ENCODE measurements around the gene MYT1. TPM values are rescaled to one million over a fixed set of nuclear protein-coding genes. Genes with fewer than 3 reads are reported as not detected.
"Not testable (repeated sequence)": the region's sequence is repeated elsewhere in the genome, so short reads cannot be mapped to it uniquely, and the experiment has no call there.

MYT1 gene
- total RNA-seq, 4 donors from 2014 or later: not detected

DNA sequence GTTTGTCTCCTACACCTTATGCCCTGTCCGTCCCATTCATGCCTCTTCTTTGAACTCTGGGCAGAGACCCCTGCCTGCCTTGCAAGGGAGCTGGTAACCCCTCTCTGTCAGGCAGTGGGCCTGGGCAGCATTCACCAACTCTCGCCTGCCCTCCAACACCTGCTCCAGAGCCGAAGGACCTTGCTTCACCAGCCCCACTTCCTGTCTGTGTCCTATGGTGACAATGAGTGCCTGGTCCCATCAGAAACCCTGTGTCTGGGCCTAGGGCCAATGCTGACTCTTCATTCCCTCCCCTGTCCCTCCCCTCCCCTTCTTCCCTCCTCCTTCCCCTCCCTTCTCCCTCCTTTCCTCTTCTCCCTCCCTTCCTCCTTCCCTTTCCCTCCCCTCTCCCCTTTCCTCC is 68.5 kb downstream of the MYT1 start:
- WGBS, 2 donors: 74 to 81% methylated on average over 3 of the region's 3 CpGs
- DNase-seq (ENCODE audit: low spot score in 2 of 2): no peak
- TF ChIP-seq EP300 (IDR thresholded peaks at IDR 0.05) (no peak), POLR2A (IDR thresholded peaks at IDR 0.05) (no peak)
- TF ChIP-seq, protein P1, sequence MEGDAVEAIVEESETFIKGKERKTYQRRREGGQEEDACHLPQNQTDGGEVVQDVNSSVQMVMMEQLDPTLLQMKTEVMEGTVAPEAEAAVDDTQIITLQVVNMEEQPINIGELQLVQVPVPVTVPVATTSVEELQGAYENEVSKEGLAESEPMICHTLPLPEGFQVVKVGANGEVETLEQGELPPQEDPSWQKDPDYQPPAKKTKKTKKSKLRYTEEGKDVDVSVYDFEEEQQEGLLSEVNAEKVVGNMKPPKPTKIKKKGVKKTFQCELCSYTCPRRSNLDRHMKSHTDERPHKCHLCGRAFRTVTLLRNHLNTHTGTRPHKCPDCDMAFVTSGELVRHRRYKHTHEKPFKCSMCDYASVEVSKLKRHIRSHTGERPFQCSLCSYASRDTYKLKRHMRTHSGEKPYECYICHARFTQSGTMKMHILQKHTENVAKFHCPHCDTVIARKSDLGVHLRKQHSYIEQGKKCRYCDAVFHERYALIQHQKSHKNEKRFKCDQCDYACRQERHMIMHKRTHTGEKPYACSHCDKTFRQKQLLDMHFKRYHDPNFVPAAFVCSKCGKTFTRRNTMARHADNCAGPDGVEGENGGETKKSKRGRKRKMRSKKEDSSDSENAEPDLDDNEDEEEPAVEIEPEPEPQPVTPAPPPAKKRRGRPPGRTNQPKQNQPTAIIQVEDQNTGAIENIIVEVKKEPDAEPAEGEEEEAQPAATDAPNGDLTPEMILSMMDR (IDR thresholded peaks at IDR 0.05): no peak
- H3K36me3 ChIP-seq: no peaks in the 10 kb centered on the region
- no peaks in the 10 kb centered on the region for H3K9me3 ChIP-seq
- no peak overlapping the region for H3K27ac ChIP-seq
- H3K4me1 ChIP-seq: no peaks in the 10 kb centered on the region
- peaks cover 0 to 2% of the 10 kb centered on the region in 2 donors for H3K27me3 ChIP-seq
- H3K4me3 ChIP-seq: no peak overlapping the region

DNA sequence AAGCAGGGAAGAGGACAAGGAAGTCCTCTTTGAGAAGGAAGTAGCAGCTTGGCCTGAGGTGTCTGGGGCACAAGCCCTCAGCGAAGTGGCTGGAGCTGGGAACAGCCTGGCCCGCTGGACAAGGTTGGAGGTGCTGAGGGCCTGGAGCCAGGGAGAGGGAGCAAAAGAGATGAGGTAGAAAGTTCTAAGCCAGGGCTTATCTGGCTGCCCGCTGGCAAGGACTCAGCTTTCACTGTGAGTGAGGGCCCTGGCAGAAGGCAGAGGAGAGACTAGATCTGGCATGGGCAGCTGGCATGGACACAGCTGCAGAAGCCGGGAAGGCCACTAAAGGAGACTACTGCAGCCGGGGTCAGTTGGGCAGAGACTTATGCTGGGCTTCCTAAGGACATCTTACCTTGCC is 69.5 kb downstream of the MYT1 start:
- DNase-seq (ENCODE audit: low spot score in 2 of 2): no peak
- no peaks in the 10 kb centered on the region for H3K4me1 ChIP-seq
- H3K4me3 ChIP-seq: no peak overlapping the region
- H3K27me3 ChIP-seq: no peaks in the 10 kb centered on the region
- no peak overlapping the region for H3K27ac ChIP-seq
- WGBS, 2 donors: 86 to 92% methylated on average over 5 of the region's 5 CpGs
- TF ChIP-seq, protein P1 (IDR thresholded peaks at IDR 0.05): no peak
- no peak for TF ChIP-seq POLR2A (IDR thresholded peaks at IDR 0.05)
- no peak for TF ChIP-seq EP300 (IDR thresholded peaks at IDR 0.05)
- no peaks in the 10 kb centered on the region for H3K9me3 ChIP-seq
- H3K36me3 ChIP-seq: no peaks in the 10 kb centered on the region

DNA sequence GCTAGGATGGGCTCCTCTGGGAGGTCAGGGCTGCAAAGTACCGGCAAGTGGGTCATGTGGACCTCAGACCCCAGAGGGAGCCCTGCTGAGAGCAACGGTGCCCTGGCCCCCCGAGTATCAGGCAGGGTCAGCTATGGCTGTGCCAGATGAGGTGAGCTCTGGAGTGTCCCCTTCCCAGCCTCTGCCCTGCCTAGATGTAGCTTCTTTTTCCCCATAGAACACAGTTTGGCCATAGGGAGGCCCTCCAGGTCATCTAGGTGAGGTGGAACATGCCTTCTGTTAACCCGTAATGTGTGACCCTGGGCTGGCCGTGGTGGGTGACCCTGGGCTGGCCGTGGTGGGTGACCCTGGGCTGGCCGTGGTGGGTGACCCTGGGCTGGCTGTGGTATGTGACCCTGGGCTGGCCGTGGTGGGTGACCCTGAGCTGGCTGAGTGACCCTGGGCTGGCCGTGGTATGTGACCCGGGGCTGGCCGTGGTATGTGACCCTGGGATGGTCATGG is 70.1 kb downstream of the MYT1 start:
- Histone ChIP-seq H3K36me3 (no peaks in the 10 kb centered on the region), H3K4me1 (no peaks in the 10 kb centered on the region), H3K27me3 (no peaks in the 10 kb centered on the region), H3K27ac (no peak overlapping the region), H3K4me3 (no peak overlapping the region), H3K9me3 (no peaks in the 10 kb centered on the region)
- WGBS, 2 donors: 58 to 81% methylated on average over 4 to 5 of the region's 11 CpGs
- TF ChIP-seq POLR2A (IDR thresholded peaks at IDR 0.05): no peak
- TF ChIP-seq EP300 (IDR thresholded peaks at IDR 0.05): no peak
- TF ChIP-seq, protein P1 (IDR thresholded peaks at IDR 0.05): no peak
- no peak for DNase-seq (ENCODE audit: low spot score in 2 of 2)

DNA sequence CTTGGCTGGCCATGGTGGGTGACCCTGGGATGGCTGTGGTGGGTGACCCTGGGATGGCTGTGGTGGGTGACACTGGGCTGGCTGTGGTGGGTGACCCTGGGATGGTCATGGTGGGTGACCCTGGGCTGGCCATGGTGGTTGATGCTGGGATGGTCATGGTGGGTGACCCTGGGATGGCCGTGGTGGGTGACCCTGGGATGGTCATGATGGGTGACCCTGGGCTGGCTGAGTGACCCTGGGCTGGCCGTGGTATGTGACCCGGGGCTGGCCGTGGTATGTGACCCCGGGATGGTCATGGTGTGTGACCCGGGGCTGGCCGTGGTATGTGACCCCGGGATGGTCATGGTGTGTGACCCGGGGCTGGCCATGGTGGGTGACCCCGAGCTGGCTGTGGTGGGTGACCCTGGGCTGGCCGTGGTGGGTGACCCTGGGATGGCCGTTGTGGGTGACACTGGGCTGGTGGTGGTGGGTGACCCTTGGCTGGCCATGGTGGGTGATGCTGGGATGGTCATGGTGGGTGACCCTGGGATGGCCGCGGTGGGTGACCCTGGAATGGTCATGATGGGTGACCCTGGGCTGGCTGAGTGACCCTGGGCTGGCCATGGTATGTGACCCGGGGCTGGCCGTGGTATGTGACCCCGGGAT is 70.8 kb downstream of the MYT1 start:
- H3K4me1 ChIP-seq; H3K4me3 ChIP-seq; H3K36me3 ChIP-seq; DNase-seq (ENCODE audit: low spot score in 2 of 2); H3K27me3 ChIP-seq; H3K27ac ChIP-seq; H3K9me3 ChIP-seq: not testable (repeated sequence)
- WGBS, 2 donors: 91 to 96% methylated on average over 4 to 14 of the region's 17 CpGs

DNA sequence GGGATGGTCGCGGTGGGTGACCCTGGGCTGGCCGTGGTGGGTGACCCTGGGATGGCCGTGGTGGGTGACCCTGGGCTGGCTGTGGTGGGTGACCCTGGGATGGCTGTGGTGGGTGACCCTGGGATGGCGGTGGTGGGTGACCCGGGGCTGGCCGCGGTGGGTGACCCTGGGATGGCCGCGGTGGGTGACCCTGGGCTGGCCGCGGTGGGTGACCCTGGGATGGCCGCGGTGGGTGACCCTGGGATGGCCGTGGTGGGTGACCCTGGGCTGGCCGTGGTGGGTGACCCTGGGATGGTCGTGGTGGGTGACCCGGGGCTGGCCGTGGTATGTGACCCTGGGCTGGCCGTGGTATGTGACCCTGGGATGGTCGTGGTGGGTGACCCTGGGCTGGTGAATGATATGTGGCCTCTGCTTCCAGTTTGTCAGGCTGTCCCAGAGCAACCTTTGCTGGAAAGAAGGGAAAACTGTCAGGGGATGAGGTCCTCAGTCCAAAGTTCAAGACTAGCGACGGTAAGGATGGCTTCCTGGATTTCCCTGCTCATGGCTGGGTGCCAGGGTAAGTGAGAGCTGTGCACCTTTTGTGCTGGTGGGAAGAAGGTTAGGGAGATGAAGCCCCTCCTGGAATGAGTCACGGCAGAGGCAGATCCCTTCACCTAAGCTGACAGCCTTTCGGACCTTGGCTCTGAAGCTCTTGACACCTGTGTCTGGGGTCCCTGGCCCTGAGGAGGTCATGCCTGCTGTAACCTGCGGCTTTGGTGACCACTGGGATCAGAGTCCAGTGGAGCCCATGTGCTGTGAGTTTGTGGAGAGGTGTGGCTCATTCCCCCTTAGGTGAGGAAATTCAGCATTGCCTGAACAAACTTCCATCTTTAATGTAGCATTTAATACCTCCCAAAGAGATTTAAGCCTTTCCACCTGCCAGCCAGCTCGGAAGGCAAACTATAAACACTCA is 72.2 kb downstream of the MYT1 start:
- WGBS, 2 donors: 78 to 87% methylated on average over 16 to 25 of the region's 27 CpGs
- no peak for DNase-seq (ENCODE audit: low spot score in 2 of 2)

More for the DNA sequence above, 72.2 kb downstream of the MYT1 start:
- Histone ChIP-seq H3K27me3 (no peaks in the 10 kb centered on the region), H3K4me1 (no peaks in the 10 kb centered on the region), H3K36me3 (no peaks in the 10 kb centered on the region), H3K4me3 (no peak overlapping the region), H3K9me3 (no peaks in the 10 kb centered on the region), H3K27ac (no peak overlapping the region)
- TF ChIP-seq POLR2A (IDR thresholded peaks at IDR 0.05): no peak
- no peak for TF ChIP-seq EP300 (IDR thresholded peaks at IDR 0.05)
- TF ChIP-seq, protein P1 (IDR thresholded peaks at IDR 0.05): no peak

Data from tibial nerve (tissue), 4 donors.